Transverse colon (tissue), 4 donors: Measurements from ENCODE around the gene PTPRR.

Experiments
- EP300 ChIP-seq: sonication (generic); formaldehyde crosslinking; IDR thresholded peaks from one replicate; pipeline ENCODE4 v1.6.1; 2017; ENCODE audit warnings: antibody characterized with exemption, low read depth
- POLR2A ChIP-seq: fragments of 450-650 bp; IDR thresholded peaks from one replicate; pipeline ENCODE4 v1.6.1; 2016; ENCODE audit warnings: antibody characterized with exemption, mild to moderate bottlenecking, moderate library complexity
- POLR2AphosphoS5 ChIP-seq, 3 donors: sonication (generic); formaldehyde crosslinking; IDR thresholded peaks; one replicate each; pipeline ENCODE4 v1.6.1; 2016; ENCODE audit warnings: antibody characterized with exemption in 3 of 3
- TF ChIP-seq, protein P1 (sequence below), 5 experiments: fragments of 200-600 bp in 3 of 5; fragments of 450-650 bp in 2 of 5; sonication (generic) in 3 of 5; IDR thresholded peaks; 1 replicate in 2 of 5; 2 replicates in 3 of 5; pipeline ENCODE4 v1.5.1; 2016 to 2017; ENCODE audit warnings: antibody characterized with exemption in 5 of 5, inconsistent platforms in 3 of 5, mild to moderate bottlenecking in 2 of 5, moderate library complexity in 1 of 5

DNA sequence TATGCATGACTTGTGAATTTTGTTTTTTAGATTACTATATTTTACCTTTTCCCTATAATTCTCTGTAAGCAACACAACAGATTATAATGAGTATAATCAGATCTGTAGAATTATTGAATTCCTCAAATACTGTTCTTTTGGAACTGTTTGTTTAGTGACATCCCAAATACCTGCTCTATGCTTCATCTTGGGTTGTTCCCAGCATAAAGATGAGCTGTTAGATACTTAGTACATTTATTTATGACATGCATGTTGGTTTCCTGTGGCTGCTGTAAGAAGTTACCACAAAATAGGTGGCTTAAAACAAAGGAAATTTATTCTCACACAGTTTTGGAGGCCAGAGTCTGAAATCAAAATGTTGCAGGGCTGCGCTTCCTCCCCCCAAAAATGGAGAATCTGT is 78.4 kb downstream of the PTPRR start:
- TF ChIP-seq, protein P1, sequence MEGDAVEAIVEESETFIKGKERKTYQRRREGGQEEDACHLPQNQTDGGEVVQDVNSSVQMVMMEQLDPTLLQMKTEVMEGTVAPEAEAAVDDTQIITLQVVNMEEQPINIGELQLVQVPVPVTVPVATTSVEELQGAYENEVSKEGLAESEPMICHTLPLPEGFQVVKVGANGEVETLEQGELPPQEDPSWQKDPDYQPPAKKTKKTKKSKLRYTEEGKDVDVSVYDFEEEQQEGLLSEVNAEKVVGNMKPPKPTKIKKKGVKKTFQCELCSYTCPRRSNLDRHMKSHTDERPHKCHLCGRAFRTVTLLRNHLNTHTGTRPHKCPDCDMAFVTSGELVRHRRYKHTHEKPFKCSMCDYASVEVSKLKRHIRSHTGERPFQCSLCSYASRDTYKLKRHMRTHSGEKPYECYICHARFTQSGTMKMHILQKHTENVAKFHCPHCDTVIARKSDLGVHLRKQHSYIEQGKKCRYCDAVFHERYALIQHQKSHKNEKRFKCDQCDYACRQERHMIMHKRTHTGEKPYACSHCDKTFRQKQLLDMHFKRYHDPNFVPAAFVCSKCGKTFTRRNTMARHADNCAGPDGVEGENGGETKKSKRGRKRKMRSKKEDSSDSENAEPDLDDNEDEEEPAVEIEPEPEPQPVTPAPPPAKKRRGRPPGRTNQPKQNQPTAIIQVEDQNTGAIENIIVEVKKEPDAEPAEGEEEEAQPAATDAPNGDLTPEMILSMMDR (IDR thresholded peaks at IDR 0.05), result no peak
- TF ChIP-seq POLR2A, result no peak
- no peak for TF ChIP-seq EP300
- no peak for TF ChIP-seq POLR2AphosphoS5 (IDR thresholded peaks at IDR 0.05)
